A549 (cell line): ENCODE measurements around the gene LOXL3. TPM values are rescaled to one million over a fixed set of nuclear protein-coding genes. Genes with fewer than 3 reads are reported as not detected.

ENCODE experiments used
- ATAC-seq, 2 experiments: fragments of 200-7000 bp in 1 of 2; fragments of >200 bp in 1 of 2; cut with Nextera tagmentation in 1 of 2; cut with Tn5 transposase in 1 of 2; 3 replicates each; pipeline versions ENCODE4 v1.8.0 to v1.9.1; 2018 to 2020; ENCODE audit warnings: mild to moderate bottlenecking in 1 of 2, moderate library complexity in 1 of 2
- CTCF ChIA-PET: fragments of 300-600 bp; sonication (Branson Sonifier 250); formaldehyde crosslinking; extraction: SDS; loops from one replicate; lab custom pipeline; 2021; ENCODE audit warnings: antibody characterized with exemption, inconsistent platforms; lab: Yijun Ruan, JAX
- POLR2A ChIA-PET: fragments of 350-600 bp; formaldehyde crosslinking; extraction: SDS; loops from one replicate; lab custom pipeline; 2021; ENCODE audit warnings: antibody characterized with exemption, inconsistent platforms; lab: Yijun Ruan, JAX
- DNase-seq, 2 experiments: peaks; one replicate each; pipeline versions ENCODE4 v3.0.0 to v3.0.0-alpha.2; 2011 to 2016; ENCODE audit warnings: low read depth in 1 of 2, low spot score in 1 of 2
- FAIRE-seq: peaks from 2 replicates; lab custom pipeline; 2011; peaks lifted over from hg19 to GRCh38; lab: Jason Lieb, UNC
- H3K27ac ChIP-seq, 2 experiments: fragments of >200 bp; sonication (Bioruptor Twin); formaldehyde crosslinking; 3 replicates each; pipeline ENCODE4 v1.5.1; 2016 to 2017
- H3K4me1 ChIP-seq: fragments of >200 bp; sonication (Bioruptor Twin); formaldehyde crosslinking; 3 replicates; pipeline ENCODE4 v1.6.1; 2016
- H3K4me2 ChIP-seq: fragments of >200 bp; sonication (Bioruptor Twin); formaldehyde crosslinking; 3 replicates; pipeline ENCODE4 v1.6.1; 2016
- H3K4me3 ChIP-seq: fragments of >200 bp; sonication (Bioruptor Twin); formaldehyde crosslinking; 3 replicates; pipeline ENCODE4 v1.5.1; 2016
- H3K9me3 ChIP-seq: fragments of >200 bp; sonication (Bioruptor Twin); formaldehyde crosslinking; 3 replicates; pipeline ENCODE4 v1.6.1; 2016
- CEBPB ChIP-seq, 2 experiments: fragments of >200 bp in 1 of 2; sonication (Bioruptor Twin) in 1 of 2; formaldehyde crosslinking in 1 of 2; IDR thresholded peaks; 2 replicates each; pipeline ENCODE4 v1.6.1; 2012 to 2016
- FOSB ChIP-seq: fragments of 250-450 bp; sonication (Bioruptor Pico); IDR thresholded peaks from 2 replicates; pipeline ENCODE4 v1.5.0; 2020; ENCODE audit warnings: mild to moderate bottlenecking, moderate library complexity
- HOXB13 ChIP-seq: fragments of 250-450 bp; sonication (Bioruptor Pico); IDR thresholded peaks from 2 replicates; pipeline ENCODE4 v1.5.0; 2020; ENCODE audit warnings: low read depth, mild to moderate bottlenecking, moderate library complexity
- MAFK ChIP-seq: fragments of 450-650 bp; IDR thresholded peaks from 2 replicates; pipeline ENCODE4 v1.6.1; 2014; ENCODE audit not compliant: partially characterized antibody
- MAZ ChIP-seq: fragments of 150-350 bp; IDR thresholded peaks from 2 replicates; pipeline ENCODE4 v1.6.1; 2014; ENCODE audit warnings: antibody characterized with exemption, low read depth, low read length, borderline replicate concordance
- PHF8 ChIP-seq: fragments of 200-600 bp; sonication (generic); IDR thresholded peaks from 2 replicates; pipeline ENCODE4 v1.6.1; 2016; ENCODE audit warnings: low read depth, mild to moderate bottlenecking, antibody characterized with exemption, moderate library complexity, borderline replicate concordance
- POLR2A ChIP-seq: IDR thresholded peaks from 2 replicates; pipeline ENCODE4 v1.6.1; 2012; ENCODE audit warnings: mild to moderate bottlenecking, low read length
- RAD21 ChIP-seq, 2 experiments: fragments of >200 bp in 1 of 2; sonication (Bioruptor Twin) in 1 of 2; formaldehyde crosslinking in 1 of 2; IDR thresholded peaks in 1 of 2; conservative IDR thresholded peaks in 1 of 2; 2 replicates in 1 of 2; 3 replicates in 1 of 2; pipeline ENCODE4 v1.6.1; 2012 to 2018; ENCODE audit warnings: inconsistent platforms in 1 of 2
- RCOR1 ChIP-seq: fragments of 150-350 bp; IDR thresholded peaks from 2 replicates; pipeline ENCODE4 v1.6.1; 2014; ENCODE audit warnings: antibody characterized with exemption, low read length, low read depth
- RFX5 ChIP-seq: fragments of 450-650 bp; IDR thresholded peaks from 2 replicates; pipeline ENCODE4 v1.7.1; 2014; ENCODE audit warnings: antibody characterized with exemption, mild to moderate bottlenecking, moderate library complexity
- SMC3 ChIP-seq: fragments of >200 bp; sonication (Bioruptor Twin); formaldehyde crosslinking; IDR thresholded peaks from 3 replicates; pipeline ENCODE4 v1.6.1; 2018; ENCODE audit warnings: inconsistent platforms
- TP53 ChIP-seq: fragments of 250-450 bp; sonication (Bioruptor Pico); IDR thresholded peaks from 2 replicates; pipeline ENCODE4 v1.5.0; 2021; ENCODE audit warnings: mild to moderate bottlenecking, moderate library complexity
- WGBS: methylation state at CpG from one replicate; pipeline ENCODE4 v1.1.6; 2017; ENCODE audit errors: missing lambda C conversion rate; 5-methylcytosine and 5-hydroxymethylcytosine counted together
- polyA plus RNA-seq, 4 experiments: library from polyadenylated mRNA; depleted of rRNA in 3 of 4; stranded (reverse); fragments of >200 nt; fragmentation: RNase III in 1 of 4; extraction: RNeasy Plus Mini Kit Qiagen cat#74134 plus additional on column Dnase treatment in 1 of 4; gene quantifications; 2 replicates in 3 of 4; 3 replicates in 1 of 4; pipeline ENCODE4 v1.2.3, GENCODE V29; 2011 to 2017
- TF ChIP-seq, protein P1 (sequence below): fragments of >200 bp; sonication (Bioruptor Twin); formaldehyde crosslinking; IDR thresholded peaks from 3 replicates; pipeline ENCODE4 v1.6.1; 2016
- TF ChIP-seq, protein P2 (sequence below): IDR thresholded peaks from 2 replicates; pipeline ENCODE4 v1.6.1; 2012; ENCODE audit warnings: low read depth, borderline replicate concordance
- TF ChIP-seq, protein P3 (sequence below): fragments of >200 bp; sonication (Bioruptor Twin); formaldehyde crosslinking; IDR thresholded peaks from 3 replicates; pipeline ENCODE4 v1.5.1; 2016

LOXL3 gene
- polyA plus RNA-seq, 2 of the 4 experiments (the other 2 are of a cell fraction), result 0.27 to 0.30 TPM

DNA sequence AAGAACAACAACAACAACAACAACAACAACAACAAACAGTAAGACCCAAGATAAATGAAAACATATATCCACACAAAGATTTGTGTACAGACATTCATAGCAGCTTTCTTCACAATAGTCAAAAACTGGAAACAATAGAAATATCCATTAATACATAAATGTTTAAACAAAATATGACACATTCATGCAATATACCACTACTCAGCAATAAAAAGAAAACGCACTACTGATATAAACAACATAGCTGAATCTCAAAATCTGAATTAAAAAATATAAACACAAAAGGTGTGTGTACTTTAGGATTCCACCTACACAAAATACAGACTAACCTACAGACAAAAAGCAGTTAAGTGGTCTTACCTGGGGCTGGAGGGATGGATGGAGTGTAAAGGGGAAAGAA, 42.8 kb upstream of the LOXL3 start:
- ChIA-PET CTCF (interaction anchor here (0.5 to 7.8 kb wide), 3 partner anchors 9 to 1704 kb away, joined by 3 to 73 read pairs (median 3); no protein-coding TSS in a partner anchor), POLR2A (no interaction called here)
- 10% methylated on average over 1 of the region's 1 CpG for WGBS

DNA sequence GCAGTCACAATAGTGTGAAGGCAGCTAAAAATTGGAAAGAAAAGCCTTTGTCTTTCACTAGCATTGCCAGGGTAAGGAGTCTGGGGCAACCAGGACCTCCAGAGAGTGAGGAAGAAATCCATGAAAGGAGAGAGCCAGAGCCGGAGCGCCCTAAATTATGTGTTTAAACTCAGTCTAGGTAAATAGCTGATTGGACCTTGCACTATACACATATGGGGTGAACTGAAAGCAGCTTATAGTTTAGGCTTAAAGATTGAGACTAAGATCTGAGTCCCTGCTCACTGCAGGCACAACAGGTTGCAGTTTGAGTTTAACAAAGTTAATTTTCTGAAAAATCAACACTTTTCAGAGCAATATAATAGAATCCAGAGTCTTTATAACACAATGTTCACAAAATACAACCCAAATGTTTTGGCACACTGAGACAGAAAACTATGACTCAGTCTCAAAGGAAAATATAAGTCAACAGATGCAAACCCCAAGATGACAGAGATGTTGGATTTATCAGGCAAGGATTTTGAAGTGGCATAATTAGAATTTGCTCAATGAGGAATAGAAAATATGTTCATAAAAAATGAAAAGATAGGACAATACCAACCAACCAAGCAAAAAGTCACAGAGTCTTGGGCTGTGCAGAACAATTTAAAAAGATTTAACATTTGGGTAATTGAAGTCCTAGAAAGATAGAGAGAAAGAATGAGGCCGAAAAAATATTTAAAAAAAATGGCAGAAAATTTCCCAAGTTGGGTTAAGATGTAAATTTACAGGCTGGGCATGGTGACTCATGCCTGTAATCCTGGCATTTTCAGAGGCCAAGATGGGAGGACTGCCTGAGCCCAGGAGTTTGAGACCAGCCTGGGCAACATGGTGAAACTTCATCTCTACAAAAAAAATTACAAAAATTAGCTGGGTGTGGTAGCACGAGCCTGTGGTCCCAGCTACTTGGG, 40.4 kb upstream of the LOXL3 start:
- H3K27ac ChIP-seq, result no peak overlapping the region
- POLR2A ChIA-PET, result no interaction called here
- no peak overlapping the region for H3K4me3 ChIP-seq
- ATAC-seq (peak in 1 of 2 experiments; percentile 39; a peak in 1 of 6 replicates), FAIRE-seq (no peak), DNase-seq (no peak)
- H3K4me1 ChIP-seq, result no peaks in the 10 kb centered on the region
- 14% methylated on average over 4 of the region's 4 CpGs for WGBS
- H3K4me2 ChIP-seq, result no peak overlapping the region
- H3K9me3 ChIP-seq, result no peaks in the 10 kb centered on the region
- no peak for TF ChIP-seq FOSB (CRISPR knock-in tag)
- no peak for TF ChIP-seq POLR2A
- TF ChIP-seq MAZ, result no peak
- no peak for TF ChIP-seq RFX5
- TF ChIP-seq, protein P1, sequence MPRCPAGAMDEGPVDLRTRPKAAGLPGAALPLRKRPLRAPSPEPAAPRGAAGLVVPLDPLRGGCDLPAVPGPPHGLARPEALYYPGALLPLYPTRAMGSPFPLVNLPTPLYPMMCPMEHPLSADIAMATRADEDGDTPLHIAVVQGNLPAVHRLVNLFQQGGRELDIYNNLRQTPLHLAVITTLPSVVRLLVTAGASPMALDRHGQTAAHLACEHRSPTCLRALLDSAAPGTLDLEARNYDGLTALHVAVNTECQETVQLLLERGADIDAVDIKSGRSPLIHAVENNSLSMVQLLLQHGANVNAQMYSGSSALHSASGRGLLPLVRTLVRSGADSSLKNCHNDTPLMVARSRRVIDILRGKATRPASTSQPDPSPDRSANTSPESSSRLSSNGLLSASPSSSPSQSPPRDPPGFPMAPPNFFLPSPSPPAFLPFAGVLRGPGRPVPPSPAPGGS, result no peak
- no peak for TF ChIP-seq PHF8
- no peak for TF ChIP-seq HOXB13 (CRISPR knock-in tag)
- TF ChIP-seq, protein P2, sequence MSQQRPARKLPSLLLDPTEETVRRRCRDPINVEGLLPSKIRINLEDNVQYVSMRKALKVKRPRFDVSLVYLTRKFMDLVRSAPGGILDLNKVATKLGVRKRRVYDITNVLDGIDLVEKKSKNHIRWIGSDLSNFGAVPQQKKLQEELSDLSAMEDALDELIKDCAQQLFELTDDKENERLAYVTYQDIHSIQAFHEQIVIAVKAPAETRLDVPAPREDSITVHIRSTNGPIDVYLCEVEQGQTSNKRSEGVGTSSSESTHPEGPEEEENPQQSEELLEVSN, result no peak
- TF ChIP-seq, all 56 proteins: peak for 0
- CTCF ChIA-PET, result interaction anchor here (0.6 to 2.3 kb wide), 5 partner anchors 24 to 772 kb away, joined by 3 to 6 read pairs (median 3); partner anchors contain the start of gene PCGF1

More for the DNA sequence above, 42.8 kb upstream of the LOXL3 start:
- Histone ChIP-seq H3K4me3 (no peak overlapping the region), H3K4me2 (no peak overlapping the region), H3K9me3 (no peaks in the 10 kb centered on the region), H3K4me1 (no peaks in the 10 kb centered on the region), H3K27ac (no peak overlapping the region)
- TF ChIP-seq RCOR1 (no peak), MAFK (peak; percentile 53)
- ATAC-seq (no peak), DNase-seq (no peak), FAIRE-seq (no peak)

DNA sequence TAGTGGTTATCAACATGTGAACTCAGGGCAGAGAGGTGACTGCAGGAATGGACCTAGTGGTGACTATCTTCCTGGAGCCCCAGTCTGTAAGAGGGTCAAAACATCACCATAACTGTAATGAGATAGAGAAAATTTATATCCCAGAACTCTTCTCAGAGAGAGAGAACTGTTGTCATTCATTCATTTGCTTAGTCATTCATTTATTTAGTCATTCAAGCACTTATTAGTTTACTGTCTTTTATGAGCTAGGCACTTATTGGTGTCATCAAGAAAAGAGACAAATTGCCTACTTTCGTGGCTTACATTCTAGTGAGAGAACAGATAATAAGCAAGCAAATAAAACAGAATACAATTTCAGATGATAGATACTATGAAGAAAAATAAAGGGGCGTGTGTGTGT, 34.9 kb upstream of the LOXL3 start:
- 28% methylated on average over 2 of the region's 2 CpGs for WGBS
- no peak for TF ChIP-seq HOXB13 (CRISPR knock-in tag)
- TF ChIP-seq MAFK, result peak; percentile 60

DNA sequence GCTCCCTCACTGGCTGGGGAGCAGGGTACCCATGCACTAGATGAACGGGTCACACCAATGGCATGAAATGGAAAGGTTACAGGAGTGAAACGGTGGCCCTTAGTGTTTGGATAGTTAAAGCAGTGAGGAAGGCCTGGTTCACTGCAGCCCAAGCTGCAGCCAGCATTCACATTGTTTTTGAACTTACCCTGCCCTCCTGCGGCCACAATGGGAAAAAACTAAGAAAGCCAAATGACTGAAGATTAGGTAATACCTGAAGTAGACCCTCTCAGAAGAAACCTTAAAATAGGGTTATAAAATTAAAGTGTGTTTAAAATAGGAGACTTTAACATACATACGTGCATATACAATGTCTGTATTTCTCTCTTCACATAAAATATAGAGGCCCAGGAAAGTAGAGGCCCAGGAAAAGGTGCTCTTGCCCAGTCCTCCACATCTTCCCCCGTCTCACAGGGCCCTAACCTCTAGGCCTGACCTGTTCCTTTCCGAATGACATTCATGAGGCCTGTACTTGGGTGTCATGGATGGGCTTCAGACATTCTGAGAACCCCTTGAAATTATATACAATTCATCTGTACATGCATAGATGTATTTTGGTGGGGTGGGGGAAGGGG, 34.0 kb upstream of the LOXL3 start:
- no peaks in the 10 kb centered on the region for H3K9me3 ChIP-seq
- WGBS, result 17% methylated on average over 6 of the region's 6 CpGs
- H3K4me1 ChIP-seq, result peaks cover 14% of the 10 kb centered on the region
- H3K4me2 ChIP-seq, result no peak overlapping the region
- DNase-seq, result peak; percentile 77 to 82
- TF ChIP-seq TP53, result no peak
- TF ChIP-seq RAD21 (conservative IDR thresholded peaks at IDR 0.05 in 1 of 2, IDR thresholded peaks at IDR 0.05 in 1 of 2), result peak; percentile 93 to 95
- peak; percentile 41 to 69; a peak in 3 of 4 replicates for TF ChIP-seq CEBPB (IDR thresholded peaks at IDR 0.05)
- TF ChIP-seq HOXB13 (CRISPR knock-in tag), result no peak
- TF ChIP-seq PHF8, result no peak
- TF ChIP-seq SMC3, result peak; percentile 81
- TF ChIP-seq, protein P3, sequence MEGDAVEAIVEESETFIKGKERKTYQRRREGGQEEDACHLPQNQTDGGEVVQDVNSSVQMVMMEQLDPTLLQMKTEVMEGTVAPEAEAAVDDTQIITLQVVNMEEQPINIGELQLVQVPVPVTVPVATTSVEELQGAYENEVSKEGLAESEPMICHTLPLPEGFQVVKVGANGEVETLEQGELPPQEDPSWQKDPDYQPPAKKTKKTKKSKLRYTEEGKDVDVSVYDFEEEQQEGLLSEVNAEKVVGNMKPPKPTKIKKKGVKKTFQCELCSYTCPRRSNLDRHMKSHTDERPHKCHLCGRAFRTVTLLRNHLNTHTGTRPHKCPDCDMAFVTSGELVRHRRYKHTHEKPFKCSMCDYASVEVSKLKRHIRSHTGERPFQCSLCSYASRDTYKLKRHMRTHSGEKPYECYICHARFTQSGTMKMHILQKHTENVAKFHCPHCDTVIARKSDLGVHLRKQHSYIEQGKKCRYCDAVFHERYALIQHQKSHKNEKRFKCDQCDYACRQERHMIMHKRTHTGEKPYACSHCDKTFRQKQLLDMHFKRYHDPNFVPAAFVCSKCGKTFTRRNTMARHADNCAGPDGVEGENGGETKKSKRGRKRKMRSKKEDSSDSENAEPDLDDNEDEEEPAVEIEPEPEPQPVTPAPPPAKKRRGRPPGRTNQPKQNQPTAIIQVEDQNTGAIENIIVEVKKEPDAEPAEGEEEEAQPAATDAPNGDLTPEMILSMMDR, result peak; percentile 91
- no peak overlapping the region for H3K4me3 ChIP-seq
- ChIA-PET CTCF (interaction anchor here (0.6 to 10.5 kb wide), 32 partner anchors 12 to 887 kb away, joined by 3 to 181 read pairs (median 5); partner anchors contain the start of genes AUP1, CCDC142, DOK1 and HTRA2), POLR2A (interaction anchor here (2.3 kb wide), 1 partner anchor 105 kb away, joined by 15 read pairs; the partner anchor contains the start of genes CCDC142 and TTC31)
- peak; percentile 91 to 92 for ATAC-seq
- no peak for FAIRE-seq
- H3K27ac ChIP-seq, result no peak overlapping the region

More for the DNA sequence above, 34.9 kb upstream of the LOXL3 start:
- Histone ChIP-seq H3K9me3 (no peaks in the 10 kb centered on the region), H3K4me3 (no peak overlapping the region), H3K27ac (no peak overlapping the region), H3K4me2 (no peak overlapping the region), H3K4me1 (peaks cover 8% of the 10 kb centered on the region)
- no peak for ATAC-seq
- no peak for FAIRE-seq
- ChIA-PET CTCF (interaction anchor here (0.6 to 10.5 kb wide), 26 partner anchors 11 to 339 kb away, joined by 3 to 181 read pairs (median 5); partner anchors contain the start of genes AUP1, CCDC142, DOK1 and HTRA2), POLR2A (interaction anchor here (0.5 to 2.7 kb wide), 6 partner anchors 34 to 131 kb away, joined by 3 to 15 read pairs (median 4); partner anchors contain the start of genes AUP1, CCDC142, HTRA2 and TTC31)
- DNase-seq, result no peak
